HEK293 (cell line): ENCODE measurements around the gene GCC1.

ENCODE experiments used
- ATF2 ChIP-seq: fragments of 450-650 bp; formaldehyde crosslinking; IDR thresholded peaks from 2 replicates; pipeline ENCODE4 v1.5.1; 2016; ENCODE audit warnings: missing biosample characterization, missing genetic modification characterization, low read depth
- EGR2 ChIP-seq: fragments of 450-650 bp; formaldehyde crosslinking; IDR thresholded peaks from 2 replicates; pipeline ENCODE4 v1.5.1; 2016; ENCODE audit warnings: low read depth, missing biosample characterization, missing genetic modification characterization
- GLIS1 ChIP-seq: fragments of 450-650 bp; formaldehyde crosslinking; IDR thresholded peaks from 2 replicates; pipeline ENCODE4 v1.5.1; 2016; ENCODE audit warnings: missing biosample characterization, missing genetic modification characterization
- HIC1 ChIP-seq: fragments of 450-650 bp; formaldehyde crosslinking; IDR thresholded peaks from 2 replicates; pipeline ENCODE4 v1.5.1; 2016; ENCODE audit warnings: missing biosample characterization, missing genetic modification characterization
- KLF10 ChIP-seq: fragments of 450-650 bp; IDR thresholded peaks from 2 replicates; pipeline ENCODE4 v1.5.1; 2018; ENCODE audit warnings: missing biosample characterization, mild to moderate bottlenecking, missing genetic modification characterization
- PATZ1 ChIP-seq: fragments of 450-650 bp; formaldehyde crosslinking; IDR thresholded peaks from 2 replicates; pipeline ENCODE4 v1.5.1; 2016; ENCODE audit warnings: missing biosample characterization, missing genetic modification characterization
- PRDM10 ChIP-seq: fragments of 450-650 bp; formaldehyde crosslinking; IDR thresholded peaks from 2 replicates; pipeline ENCODE4 v1.5.1; 2016; ENCODE audit warnings: missing biosample characterization, missing genetic modification characterization
- SP7 ChIP-seq: fragments of 450-650 bp; formaldehyde crosslinking; IDR thresholded peaks from 2 replicates; pipeline ENCODE4 v1.5.1; 2016; ENCODE audit warnings: missing biosample characterization, missing genetic modification characterization
- WT1 ChIP-seq: fragments of 450-650 bp; formaldehyde crosslinking; IDR thresholded peaks from 2 replicates; pipeline ENCODE4 v1.5.1; 2016; ENCODE audit warnings: missing biosample characterization, missing genetic modification characterization
- YY2 ChIP-seq: fragments of 450-650 bp; formaldehyde crosslinking; IDR thresholded peaks from 2 replicates; pipeline ENCODE4 v1.5.1; 2016; ENCODE audit warnings: missing biosample characterization, missing genetic modification characterization
- ZBTB1 ChIP-seq: fragments of 450-650 bp; formaldehyde crosslinking; IDR thresholded peaks from 2 replicates; pipeline ENCODE4 v1.5.1; 2016; ENCODE audit warnings: missing biosample characterization, missing genetic modification characterization
- ZBTB11 ChIP-seq: fragments of 450-650 bp; formaldehyde crosslinking; conservative IDR thresholded peaks from 2 replicates; pipeline ENCODE4 v1.5.1; 2016; ENCODE audit warnings: low read depth, missing biosample characterization, missing genetic modification characterization
- ZBTB48 ChIP-seq: fragments of 450-650 bp; formaldehyde crosslinking; IDR thresholded peaks from 2 replicates; pipeline ENCODE4 v1.5.1; 2016; ENCODE audit warnings: missing biosample characterization, missing genetic modification characterization
- ZBTB49 ChIP-seq: fragments of 450-650 bp; formaldehyde crosslinking; IDR thresholded peaks from 2 replicates; pipeline ENCODE4 v1.5.1; 2016; ENCODE audit warnings: missing biosample characterization, missing genetic modification characterization, low read depth
- ZBTB8A ChIP-seq: fragments of 450-650 bp; formaldehyde crosslinking; IDR thresholded peaks from 2 replicates; pipeline ENCODE4 v1.5.1; 2016; ENCODE audit warnings: missing biosample characterization, missing genetic modification characterization
- ZNF175 ChIP-seq: fragments of 450-650 bp; formaldehyde crosslinking; IDR thresholded peaks from 2 replicates; pipeline ENCODE4 v1.5.1; 2016; ENCODE audit warnings: missing biosample characterization, missing genetic modification characterization
- ZNF2 ChIP-seq: fragments of 450-650 bp; formaldehyde crosslinking; IDR thresholded peaks from 2 replicates; pipeline ENCODE4 v1.5.1; 2016; ENCODE audit warnings: missing biosample characterization, missing genetic modification characterization
- ZNF324 ChIP-seq: fragments of 450-650 bp; formaldehyde crosslinking; IDR thresholded peaks from 2 replicates; pipeline ENCODE4 v1.5.1; 2016; ENCODE audit warnings: missing biosample characterization, missing genetic modification characterization
- ZNF341 ChIP-seq: fragments of 450-650 bp; formaldehyde crosslinking; IDR thresholded peaks from 2 replicates; pipeline ENCODE4; 2016; ENCODE audit warnings: low read depth, missing biosample characterization, missing genetic modification characterization
- ZNF501 ChIP-seq: fragments of 450-650 bp; formaldehyde crosslinking; IDR thresholded peaks from 2 replicates; pipeline ENCODE4 v1.5.1; 2016; ENCODE audit warnings: missing biosample characterization, missing genetic modification characterization
- ZNF560 ChIP-seq: fragments of 450-650 bp; formaldehyde crosslinking; IDR thresholded peaks from 2 replicates; pipeline ENCODE4 v1.5.1; 2017; ENCODE audit warnings: missing biosample characterization, missing genetic modification characterization, borderline replicate concordance
- ZNF561 ChIP-seq: fragments of 450-650 bp; IDR thresholded peaks from 2 replicates; pipeline ENCODE4 v1.5.1; 2018; ENCODE audit warnings: missing biosample characterization, missing genetic modification characterization, borderline replicate concordance
- ZNF580 ChIP-seq: fragments of 450-650 bp; formaldehyde crosslinking; IDR thresholded peaks from 2 replicates; pipeline ENCODE4 v1.5.1; 2016; ENCODE audit warnings: missing biosample characterization, missing genetic modification characterization

GCC1 gene

GRCh38 chr7:127588697-127589482 is 3.5 kb upstream of the GCC1 start (continued):
- TF ChIP-seq SP7, result peak; percentile 62
- peak; percentile 56; the same call in 1 of the 2 replicates for TF ChIP-seq ZNF2 (tag by site-specific recombination)
- TF ChIP-seq ZBTB48 (tag by site-specific recombination), result peak; percentile 79
- TF ChIP-seq ZBTB1, result no peak
- TF ChIP-seq YY2 (tag by site-specific recombination), result no peak
- TF ChIP-seq PRDM10 (tag by site-specific recombination), result peak; percentile 78
- peak; percentile 60; the same call in 1 of the 2 replicates for TF ChIP-seq ZNF561 (tag by site-specific recombination)
- TF ChIP-seq KLF10, result peak; percentile 13
- TF ChIP-seq GLIS1, result peak; percentile 32
- TF ChIP-seq WT1 (tag by site-specific recombination), result peak; percentile 83
- peak; percentile 72; the same call in 1 of the 2 replicates for TF ChIP-seq ZNF501 (tag by site-specific recombination)
- 0 out of 2 replicates have a peak, but pooled peaks have one; percentile 41 for TF ChIP-seq ZNF324
- 0 out of 2 replicates have a peak, but pooled peaks have one; percentile 21 for TF ChIP-seq ZNF580 (tag by site-specific recombination)
- peak; percentile 65; the same call in 1 of the 2 replicates for TF ChIP-seq ZBTB8A (tag by site-specific recombination)
- TF ChIP-seq EGR2, result peak; percentile 3; the same call in 1 of the 2 replicates
- TF ChIP-seq ZBTB49 (tag by site-specific recombination), result no peak
- no peak for TF ChIP-seq ZNF175 (tag by site-specific recombination)
- TF ChIP-seq ZNF341 (tag by site-specific recombination), result peak; percentile 74
- 0 out of 2 replicates have a peak, but pooled peaks have one; percentile 6 for TF ChIP-seq ZBTB11 (tag by site-specific recombination)
- peak; percentile 74; the same call in 1 of the 2 replicates for TF ChIP-seq HIC1 (tag by site-specific recombination)
- no peak for TF ChIP-seq ATF2
- peak; percentile 77 for TF ChIP-seq PATZ1 (tag by site-specific recombination)
- TF ChIP-seq ZNF560 (tag by site-specific recombination), result no peak
